HG02610 (cell line): ENCODE data around the gene CITED1.
A peak's percentile ranks its signal among the peaks of the same experiment; 100 is the strongest.
"Not testable (repeated sequence)": the region's sequence is repeated elsewhere in the genome, so short reads cannot be mapped to it uniquely, and the experiment has no call there.

Experiments
- ATAC-seq: cut with Tn5 transposase; IDR thresholded peaks from one replicate; pipeline ENCODE4 v1.9.1; 2021; ENCODE audit warnings: mild to moderate bottlenecking, moderate library complexity; ENCODE audit not compliant: unreplicated experiment

CITED1 gene

GRCh38 chrX:72305286-72306084 is at the start of gene CITED1:
Gene CITED1, minus strand, starts transcription at chrX:72305914. Its CDS starts 3,045 bp downstream, at chrX:72302869.
- ATAC-seq = no peak

- ATAC-seq = no peak
These were observed 47.1 kb upstream of the CITED1 start for GRCh38 chrX:72352786-72353185.

- no peak for ATAC-seq
These were observed 46.1 kb upstream of the CITED1 start for GRCh38 chrX:72351606-72352334.

GRCh38 chrX:72349190-72349589 is 43.5 kb upstream of the CITED1 start:
- ATAC-seq = peak; percentile 98

- ATAC-seq = peak; percentile 36
These were observed 42.7 kb upstream of the CITED1 start for GRCh38 chrX:72348247-72348979.

GRCh38 chrX:72347366-72347765 is 41.7 kb upstream of the CITED1 start:
- no peak for ATAC-seq

- no peak for ATAC-seq
These were observed 40.7 kb upstream of the CITED1 start for GRCh38 chrX:72346302-72346949.

GRCh38 chrX:72340626-72341025 is 34.9 kb upstream of the CITED1 start:
- no peak for ATAC-seq

GRCh38 chrX:72340041-72340440 is 34.3 kb upstream of the CITED1 start:
- ATAC-seq = no peak

- ATAC-seq = no peak
These were observed 24.4 kb upstream of the CITED1 start for GRCh38 chrX:72330131-72330530.

GRCh38 chrX:72326605-72327300 is 21.0 kb upstream of the CITED1 start:
- no peak for ATAC-seq

GRCh38 chrX:72319651-72320050 is 13.9 kb upstream of the CITED1 start:
- ATAC-seq = not testable (repeated sequence)

- ATAC-seq = no peak
These were observed 11.4 kb upstream of the CITED1 start for GRCh38 chrX:72317139-72317538.

GRCh38 chrX:72316408-72317110 is 10.8 kb upstream of the CITED1 start:
- no peak for ATAC-seq

GRCh38 chrX:72314881-72315280 is 9.2 kb upstream of the CITED1 start:
- no peak for ATAC-seq

- ATAC-seq = no peak
These were observed 8.3 kb upstream of the CITED1 start for GRCh38 chrX:72313707-72314641.

- ATAC-seq = no peak
These were observed 6.7 kb upstream of the CITED1 start for GRCh38 chrX:72312311-72312940.
